Stimulated activated CD8-positive, alpha-beta memory T cell treated with anti-CD3 and anti-CD28 coated beads, Interleukin-2, amount 100 ng/mL, for 48 hours (primary cell): Measurements from ENCODE around the gene TTC28.

Source experiments
- DNase-seq, 2 donors: peaks; one replicate each; pipeline ENCODE4 v3.0.0-alpha.2; 2020; ENCODE audit warnings: low read depth in 2 of 2

TTC28 gene

DNA sequence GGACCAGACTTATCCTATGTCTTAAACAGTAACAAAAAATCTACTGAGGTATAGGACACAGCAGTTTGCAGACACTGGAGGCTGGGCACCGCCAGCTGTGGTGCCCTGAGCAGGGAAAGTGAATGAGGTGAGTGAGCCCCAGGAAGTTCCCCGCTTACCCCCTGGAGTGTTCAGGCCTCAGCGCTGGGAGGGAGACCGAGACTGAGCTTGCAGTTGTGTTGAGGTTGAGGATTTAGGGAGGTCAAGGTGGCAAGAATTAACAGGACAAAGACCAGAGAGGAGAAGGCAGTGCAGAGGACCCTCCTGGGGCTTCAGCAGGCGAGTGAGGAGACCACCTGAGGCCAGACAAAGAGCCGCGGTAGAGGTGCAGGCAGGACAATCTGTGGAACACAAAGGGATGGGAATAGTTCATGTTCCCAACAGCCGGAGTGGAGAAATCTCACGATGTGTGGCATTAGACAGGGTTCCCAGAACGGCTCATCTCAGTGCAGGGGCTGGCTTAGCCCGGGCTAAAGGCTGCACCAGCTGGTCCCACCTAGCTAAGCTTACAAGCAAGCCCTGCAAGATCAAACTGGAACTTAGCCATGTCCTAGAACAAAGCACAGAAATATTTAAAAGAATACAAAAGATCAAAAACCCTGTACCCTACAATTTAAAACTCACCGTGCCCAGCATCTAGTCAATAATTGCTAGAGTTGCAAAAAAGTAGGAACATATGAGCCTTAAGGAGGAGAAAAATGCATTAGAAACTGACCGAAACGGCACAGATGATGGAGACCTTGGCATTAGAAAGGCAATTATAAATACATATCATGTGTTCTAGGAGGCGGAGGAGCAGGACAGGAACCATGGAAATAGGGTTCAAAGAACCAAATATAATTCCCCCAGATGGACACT, 713.2 kb downstream of the TTC28 start:
- DNase-seq: no peak

DNA sequence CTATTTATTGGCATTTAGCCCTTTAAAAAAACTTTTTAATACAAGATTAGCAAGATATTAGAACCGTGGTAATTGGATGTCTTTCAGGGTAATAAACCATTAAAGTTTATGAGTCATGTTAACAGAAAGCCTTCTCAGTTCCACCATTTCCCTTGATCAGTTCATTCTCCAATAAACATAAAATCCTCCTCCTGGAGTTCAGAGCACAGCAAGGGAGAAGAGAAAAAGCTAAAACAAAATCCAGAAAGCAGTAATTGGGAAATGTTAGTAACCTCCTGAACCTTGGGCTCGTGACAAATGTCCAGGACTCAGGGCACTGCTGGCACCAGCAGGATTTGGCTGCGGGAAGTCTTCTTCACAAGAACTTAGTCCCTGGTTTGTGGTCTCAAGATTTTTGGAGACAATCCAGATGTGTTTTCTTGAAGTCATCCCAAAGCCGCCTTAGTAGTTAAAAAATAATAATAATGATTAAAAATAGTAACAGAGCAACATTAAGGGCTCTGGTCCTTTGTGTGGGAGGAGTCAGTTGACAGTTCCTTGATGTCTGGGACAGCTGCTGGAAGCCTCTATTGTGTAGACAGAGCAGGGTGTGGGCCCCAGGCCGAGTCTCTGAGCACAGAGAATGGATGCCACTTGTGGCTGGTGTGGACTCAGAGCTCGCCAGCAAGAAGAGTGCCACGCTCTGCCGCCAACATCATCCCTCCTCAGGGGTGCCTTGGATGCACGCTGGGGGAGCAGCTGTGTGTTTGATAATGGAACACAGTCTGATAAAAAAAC, 717.2 kb downstream of the TTC28 start:
- no peak for DNase-seq

DNA sequence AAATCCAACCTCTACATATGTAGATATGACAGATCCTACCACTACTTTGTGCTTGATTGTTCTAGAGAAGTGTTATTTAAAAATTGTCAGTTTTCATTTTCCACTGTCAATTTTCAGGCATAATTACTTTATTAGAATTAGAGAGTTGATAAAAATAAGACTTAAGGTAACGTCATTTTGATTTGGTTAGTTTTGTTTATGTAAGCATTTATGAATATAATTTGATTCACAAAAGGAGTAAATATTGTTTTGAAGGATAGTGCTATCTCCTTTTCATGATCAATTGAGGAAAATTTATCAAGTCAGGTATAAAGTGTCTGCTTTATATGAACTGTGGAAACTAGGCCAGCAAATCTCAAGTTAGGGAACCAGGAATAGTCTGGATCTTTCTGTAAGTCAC, 718.0 kb downstream of the TTC28 start:
- no peak for DNase-seq

DNA sequence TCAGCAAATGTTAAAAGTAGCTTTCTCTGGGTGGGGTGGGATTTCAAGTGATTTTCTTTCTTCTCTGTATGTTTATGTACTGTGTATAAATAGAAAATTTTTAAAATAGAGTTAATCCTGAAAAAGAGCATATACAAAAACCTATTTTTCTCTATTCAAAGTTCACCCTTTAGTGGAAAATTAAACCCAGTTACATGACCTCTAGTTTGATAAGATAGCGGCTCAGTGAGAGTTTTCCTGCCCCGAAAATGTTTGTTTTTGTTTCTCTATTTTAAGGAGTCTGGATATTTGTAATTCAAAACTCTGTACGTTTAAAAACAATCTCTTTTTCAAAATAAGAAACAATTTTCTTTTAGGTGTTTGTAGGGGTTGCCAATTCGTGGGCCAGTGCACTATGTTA, 718.5 kb downstream of the TTC28 start:
- DNase-seq: no peak

DNA sequence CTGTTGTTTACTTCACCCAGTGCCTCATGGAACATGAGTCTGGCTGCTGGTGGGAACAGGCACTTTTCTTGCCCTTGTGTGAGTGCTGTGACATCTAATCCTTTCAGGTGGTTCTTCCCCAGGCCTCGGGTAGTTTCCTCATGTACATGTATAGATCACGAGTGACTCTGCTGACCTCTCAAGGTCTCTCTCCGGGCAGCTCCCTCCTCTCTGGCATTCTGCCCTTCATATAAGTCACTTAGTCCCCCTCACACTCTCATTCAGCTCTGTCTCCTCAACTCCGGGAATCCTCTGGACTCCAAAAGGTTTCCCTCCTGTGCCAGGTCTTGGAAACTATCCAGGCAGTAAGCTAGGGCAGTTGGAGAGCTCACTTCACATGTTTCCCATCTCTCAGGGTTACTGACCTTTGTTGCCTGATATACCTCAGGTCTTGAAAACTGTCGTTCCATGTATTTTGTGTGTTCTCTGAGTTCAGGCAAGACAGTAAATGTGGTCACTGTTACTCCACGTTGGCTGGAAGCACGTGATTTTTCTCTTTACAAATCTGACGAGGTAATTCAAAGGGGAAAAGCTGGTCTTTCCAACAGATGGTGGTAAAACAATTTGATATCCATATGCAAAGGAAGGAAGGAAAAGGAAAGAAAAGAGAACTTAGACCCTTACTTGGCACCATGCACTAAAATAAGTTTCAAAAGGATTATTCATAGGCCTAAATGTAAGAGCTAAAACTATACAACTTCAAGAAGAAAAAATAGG, 720.1 kb downstream of the TTC28 start:
- DNase-seq: no peak

DNA sequence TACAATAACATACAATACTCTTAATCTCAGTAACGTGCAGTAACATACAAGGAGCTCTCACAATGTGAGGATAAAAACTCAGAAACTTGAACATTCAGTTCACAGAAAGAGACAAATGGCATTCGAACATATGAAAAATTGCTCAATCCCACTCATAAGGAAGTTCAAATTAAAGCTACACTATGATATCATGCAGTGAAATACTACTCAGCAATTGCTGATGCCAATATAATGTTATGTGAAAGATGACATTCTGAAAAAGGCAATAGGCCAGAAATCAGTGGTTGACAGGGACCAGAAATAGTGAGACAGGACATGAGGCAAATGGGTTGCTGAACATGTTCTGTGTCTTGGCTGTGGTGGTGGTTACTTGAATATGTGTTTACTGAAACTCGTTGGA, 726.9 kb downstream of the TTC28 start:
- no peak for DNase-seq

DNA sequence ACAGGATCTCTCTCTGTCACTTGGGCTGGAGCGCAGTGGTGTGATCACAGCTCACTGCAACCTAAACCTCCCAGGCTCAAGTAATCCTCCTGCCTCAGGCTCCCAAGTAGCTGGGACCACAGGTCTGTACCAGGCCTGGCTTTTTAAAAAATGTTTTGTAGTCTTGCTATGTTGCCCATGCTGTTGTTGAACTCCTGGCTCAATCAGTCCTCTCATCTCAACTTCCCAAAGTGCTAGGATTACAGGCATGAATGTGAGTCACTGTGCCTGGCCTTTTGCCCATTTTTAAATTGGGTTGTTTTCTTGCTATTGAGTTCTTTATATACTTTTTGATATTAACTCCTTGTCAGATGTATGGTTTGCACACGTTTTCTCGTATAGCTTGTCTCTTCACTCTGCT, 727.5 kb downstream of the TTC28 start:
- no peak for DNase-seq

DNA sequence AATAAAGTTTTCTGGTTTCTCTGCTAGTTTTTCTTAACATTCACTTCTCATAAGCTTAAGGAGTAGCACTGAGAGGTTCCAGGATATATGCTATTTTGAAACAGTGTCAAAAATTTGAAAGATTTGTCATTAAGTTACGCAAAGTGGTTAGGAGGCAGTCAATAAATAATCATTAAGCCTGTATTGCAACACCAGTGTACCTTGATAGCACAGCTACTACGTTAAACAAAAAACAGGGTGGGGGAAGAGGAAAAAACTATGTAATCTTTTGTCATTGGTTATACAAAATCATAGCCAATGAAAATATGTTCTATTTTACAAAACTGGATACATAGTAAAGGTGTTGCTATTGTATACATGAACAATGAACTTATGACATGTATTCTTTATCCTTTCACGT, 730.2 kb downstream of the TTC28 start:
- DNase-seq: no peak

DNA sequence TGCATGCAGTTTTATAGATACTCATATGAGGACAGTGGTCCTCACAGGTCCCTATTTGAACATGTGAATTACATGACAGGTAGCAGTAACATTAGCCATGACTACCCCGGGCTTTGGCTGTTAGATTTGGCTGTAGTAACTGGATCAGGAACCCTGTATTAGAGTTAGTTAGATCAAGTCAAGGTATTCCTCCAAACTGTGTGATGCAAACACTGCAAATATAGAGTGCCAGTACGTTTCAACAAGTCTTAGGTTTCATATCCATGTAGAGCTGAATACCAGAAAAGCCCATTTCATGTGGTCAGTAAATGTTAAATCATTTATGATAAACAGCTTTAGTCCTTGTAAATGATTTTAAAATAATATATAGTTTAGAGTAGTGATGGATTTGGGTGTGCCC, 731.1 kb downstream of the TTC28 start:
- no peak for DNase-seq

DNA sequence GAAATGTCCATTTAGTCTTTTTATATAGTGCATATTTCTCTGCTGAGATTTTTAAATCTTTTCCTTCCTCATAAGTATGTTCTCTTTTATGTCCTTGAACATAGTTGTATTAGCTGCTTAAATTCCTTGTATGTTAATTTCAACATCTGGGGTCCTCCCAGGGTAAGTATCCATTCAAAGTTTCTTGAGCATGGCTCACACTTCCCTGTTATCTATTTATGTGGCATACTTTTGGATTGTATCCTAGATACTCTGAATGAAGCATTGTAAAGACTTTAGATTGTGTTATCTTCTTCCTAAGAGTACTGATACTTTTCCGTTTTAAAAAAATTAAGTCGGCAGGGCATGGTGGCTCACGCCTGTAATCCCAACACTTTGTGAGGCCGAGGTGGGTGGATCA, 732.2 kb downstream of the TTC28 start:
- DNase-seq: no peak

DNA sequence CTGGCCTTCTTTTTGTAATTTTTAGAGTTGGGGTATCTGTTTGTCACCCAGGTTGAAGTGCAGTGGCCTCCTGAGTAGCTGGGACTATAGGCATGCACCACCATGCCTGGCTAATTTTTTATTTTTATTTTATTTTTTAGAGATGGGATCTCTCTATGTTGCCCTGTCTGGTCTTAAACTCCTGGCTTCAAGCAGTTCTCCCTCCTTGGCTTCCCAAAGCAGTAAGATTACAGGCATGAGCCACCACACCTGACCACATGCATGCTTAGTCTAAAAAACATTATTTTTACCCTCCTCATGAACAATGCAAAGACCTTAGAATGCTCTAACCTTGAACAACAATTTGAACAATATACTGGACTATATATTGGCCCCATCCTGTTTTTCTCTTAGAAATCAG, 738.5 kb downstream of the TTC28 start:
- DNase-seq: no peak

DNA sequence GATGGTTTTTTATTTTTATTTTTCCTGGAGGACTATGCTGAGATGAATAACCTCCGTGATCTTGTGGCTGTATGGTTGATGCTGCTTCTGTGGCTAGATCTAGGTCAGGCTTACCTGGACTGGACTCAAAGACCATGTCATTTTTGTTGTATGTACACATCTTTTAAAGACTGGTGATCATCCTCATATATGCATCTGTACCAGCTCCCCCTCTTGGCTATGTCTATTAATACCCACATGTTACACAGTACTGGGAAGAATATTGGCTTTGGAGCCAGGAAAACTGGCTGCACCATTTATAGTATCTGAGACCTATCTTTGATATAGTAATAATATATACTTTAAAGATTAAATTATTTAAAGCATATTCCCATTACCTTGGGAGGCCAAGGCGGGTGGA, 742.2 kb downstream of the TTC28 start:
- no peak for DNase-seq

DNA sequence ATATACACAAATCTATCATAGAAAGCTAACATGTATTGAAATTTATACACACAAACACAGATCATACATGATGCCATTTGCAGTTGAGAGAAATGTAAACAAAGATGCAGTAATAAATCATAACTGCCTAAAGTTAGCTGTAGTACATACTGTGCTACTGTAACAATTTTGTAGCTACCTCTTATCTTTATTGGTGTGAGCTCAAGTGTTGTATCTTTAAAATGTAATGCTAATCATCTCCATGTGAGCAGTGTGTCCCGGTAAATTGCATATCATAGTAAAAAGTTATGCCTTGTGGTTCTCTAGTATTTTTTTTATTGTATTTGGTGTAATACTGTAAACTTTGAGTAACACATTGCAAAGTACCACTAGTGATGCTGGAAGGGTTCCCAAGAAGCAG, 743.7 kb downstream of the TTC28 start:
- no peak for DNase-seq

DNA sequence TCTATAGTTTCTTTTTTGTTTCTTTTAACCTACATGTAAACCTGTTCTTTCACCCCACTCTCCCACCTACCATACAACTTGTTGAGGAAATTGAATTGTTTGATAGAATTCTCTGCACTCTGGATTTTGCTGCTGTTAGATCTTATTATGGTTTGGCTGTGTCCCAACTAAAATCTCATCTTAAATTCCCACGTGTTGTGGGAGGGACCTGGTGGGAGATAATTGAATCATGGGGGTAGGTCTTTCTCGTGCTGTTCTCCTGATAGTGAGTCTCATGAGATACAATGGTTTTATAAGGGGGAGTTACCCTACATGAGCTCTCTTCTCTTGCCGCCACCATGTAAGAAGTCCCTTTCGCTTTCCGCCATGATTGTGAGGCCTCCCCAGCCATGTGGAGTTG, 745.6 kb downstream of the TTC28 start:
- no peak for DNase-seq

DNA sequence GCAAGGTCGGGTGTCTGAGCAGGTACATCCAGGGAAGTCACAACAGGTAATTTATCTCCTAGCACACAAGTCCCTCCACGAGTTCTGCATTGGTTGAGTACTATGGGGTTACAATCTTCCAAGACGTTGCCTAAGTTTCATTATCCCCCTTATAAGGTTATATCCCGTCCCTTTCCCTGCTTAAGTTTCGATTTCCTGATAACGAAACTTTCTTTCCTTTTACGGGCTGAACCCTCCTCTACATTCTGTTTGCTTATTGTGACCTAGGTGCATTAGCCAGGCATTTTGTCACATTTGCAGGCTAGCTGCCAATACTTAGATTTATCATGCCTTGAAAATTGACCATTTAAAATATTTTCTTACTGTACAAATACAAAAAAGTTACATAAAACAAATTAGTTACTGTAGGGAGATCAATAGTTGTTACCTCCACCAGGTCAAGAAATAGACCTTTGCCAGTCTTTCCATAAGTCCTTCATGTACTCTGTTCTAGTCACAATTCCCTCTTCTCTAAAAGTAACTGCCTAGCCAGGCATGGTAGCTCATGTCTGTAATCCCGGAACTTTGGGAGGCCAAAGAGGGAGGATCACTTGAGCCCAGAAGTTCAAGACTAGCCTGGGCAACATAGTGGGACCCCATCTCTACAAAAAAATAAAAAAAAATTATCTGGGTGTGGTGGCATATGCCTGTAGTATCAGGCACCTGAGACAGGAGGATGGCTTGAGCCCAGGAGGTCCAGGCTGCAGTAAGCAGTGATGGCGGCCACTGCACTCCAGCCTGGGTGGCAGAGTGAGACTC, 746.3 kb downstream of the TTC28 start:
- DNase-seq: no peak

DNA sequence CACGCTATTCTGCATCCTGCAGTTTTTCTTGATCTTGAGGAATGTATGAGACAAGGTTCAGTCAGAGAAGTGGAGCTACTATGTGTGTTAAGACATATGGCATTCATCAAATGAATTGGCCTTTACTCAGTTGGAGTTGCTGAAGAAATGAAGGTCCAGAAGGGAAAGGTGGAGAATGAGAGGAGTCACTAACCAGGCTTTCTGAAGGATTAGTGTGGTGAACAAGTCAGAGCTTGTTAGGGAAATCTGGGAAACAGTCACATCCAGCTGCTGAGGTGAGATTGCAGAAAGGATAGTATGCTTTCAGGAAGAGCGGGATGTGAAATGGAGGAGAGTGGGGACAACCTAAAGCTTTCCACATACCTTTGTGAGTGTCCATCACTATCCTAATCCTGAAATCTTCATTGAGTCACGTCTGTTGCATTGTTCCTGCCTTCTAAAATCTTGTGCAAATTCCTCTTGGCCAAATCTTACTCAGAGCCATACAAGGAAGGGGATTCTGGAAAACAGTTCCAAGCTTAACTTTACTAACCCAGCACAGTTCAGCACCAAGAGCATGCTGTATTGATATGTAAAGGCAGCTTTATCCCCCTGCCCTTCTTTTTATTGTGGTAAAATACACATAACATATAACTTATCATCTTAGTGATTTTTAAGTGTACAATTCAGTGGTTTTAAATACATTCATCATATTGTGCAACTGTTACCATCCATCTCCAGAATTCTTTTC, 749.1 kb downstream of the TTC28 start:
- DNase-seq: no peak
